ENCODE results near the gene ITGA1.

GRCh38 chr5:52830650-52831049 lies 42.9 kb downstream of the ITGA1 start:
- TF ChIP-seq CTCF (conservative IDR thresholded peaks at IDR 0.05 in 1 of 2, IDR thresholded peaks at IDR 0.05 in 1 of 2; ENCODE audit: low read depth in 1 of 2, low read length in 2 of 2): no peak
- no peak for TF ChIP-seq EZH2 (IDR thresholded peaks at IDR 0.05; ENCODE audit: low read length, missing control alignments)
